H1 (cell line): Measurements from ENCODE around the gene KIF22. TPM values are rescaled to one million over a fixed set of nuclear protein-coding genes. Genes with fewer than 3 reads are reported as not detected.

Experiments
- BCL11A ChIP-seq, 2 experiments: IDR thresholded peaks; one replicate each; pipeline ENCODE4 v1.6.1; 2011; ENCODE audit warnings: low read depth in 2 of 2, low read length in 2 of 2, mild to moderate bottlenecking in 2 of 2
- EZH2 ChIP-seq: fragments of 200-600 bp; sonication (generic); IDR thresholded peaks from 2 replicates; pipeline ENCODE4 v1.7.1; 2012; ENCODE audit warnings: low read depth, mild to moderate bottlenecking, moderate library complexity, low read length, inconsistent platforms; ENCODE audit not compliant: severe bottlenecking
- SIRT6 ChIP-seq: IDR thresholded peaks from one replicate; pipeline ENCODE4 v1.7.1; 2012; ENCODE audit warnings: low read length, inconsistent platforms
- ZNF274 ChIP-seq: IDR thresholded peaks from 2 replicates; pipeline ENCODE4 v1.7.0; 2012; ENCODE audit warnings: low read length, borderline replicate concordance; ENCODE audit errors: extremely low read depth
- polyA plus RNA-seq, 7 experiments: library from polyadenylated mRNA; depleted of rRNA in 3 of 7; stranded (reverse) in 5 of 7; unstranded in 2 of 7; fragments of >200 nt in 5 of 7; fragments of 200-250 nt in 2 of 7; gene quantifications; 1 replicate in 5 of 7; 2 replicates in 1 of 7; 4 replicates in 1 of 7; pipeline versions ENCODE4 v1.2.1 to v1.2.3, GENCODE V29; 2011 to 2013; ENCODE audit warnings: missing spikeins in 2 of 7, mixed read lengths in 2 of 7
- total RNA-seq: library from RNA; stranded (reverse); fragmentation: NEBNext Ultra II Directional; extraction: Animal tissue kit (Norgen Biotek cat#: 25700); gene quantifications from 2 replicates; pipeline ENCODE4 v1.2.1, GENCODE V29; 2021
- TF ChIP-seq, protein P1 (sequence below): IDR thresholded peaks from 2 replicates; pipeline ENCODE4 v1.6.1; 2012; ENCODE audit warnings: inconsistent platforms

The KIF22 gene
- total and polyA plus RNA-seq, 2 of the 8 experiments (the other 6 are each of a cell fraction or from before 2014, with no cell fraction given) = 139 to 142 TPM

DNA sequence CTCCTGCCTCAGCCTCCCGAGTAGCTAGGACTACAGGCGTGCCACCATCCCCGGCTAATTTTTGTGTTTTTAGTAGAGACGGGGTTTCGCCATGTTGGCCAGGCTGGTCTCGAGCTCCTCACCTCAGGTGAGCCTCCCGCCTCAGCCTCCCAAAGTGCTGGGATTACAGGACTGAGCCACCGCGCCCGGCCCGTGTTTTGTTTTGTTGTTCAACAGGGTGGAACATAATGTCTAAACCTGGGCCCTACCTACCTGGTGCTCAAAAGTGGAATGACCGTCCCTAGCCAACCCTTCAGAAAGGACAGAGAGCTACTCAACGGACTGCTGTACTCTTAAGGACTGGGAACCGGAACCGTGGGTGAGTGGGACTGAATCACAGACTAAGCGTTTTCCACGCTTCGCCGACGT lies 772 bp upstream of the KIF22 start (continued):
- TF ChIP-seq EZH2 = no peak
- TF ChIP-seq, protein P1, sequence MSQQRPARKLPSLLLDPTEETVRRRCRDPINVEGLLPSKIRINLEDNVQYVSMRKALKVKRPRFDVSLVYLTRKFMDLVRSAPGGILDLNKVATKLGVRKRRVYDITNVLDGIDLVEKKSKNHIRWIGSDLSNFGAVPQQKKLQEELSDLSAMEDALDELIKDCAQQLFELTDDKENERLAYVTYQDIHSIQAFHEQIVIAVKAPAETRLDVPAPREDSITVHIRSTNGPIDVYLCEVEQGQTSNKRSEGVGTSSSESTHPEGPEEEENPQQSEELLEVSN = no peak
- no peak for TF ChIP-seq BCL11A (IDR thresholded peaks at IDR 0.05; ENCODE audit: low read depth in 2 of 2, low read length in 2 of 2)
- TF ChIP-seq ZNF274 = no peak
- no peak for TF ChIP-seq SIRT6
